ENCODE measurements around the gene MEF2D. TPM values are rescaled to one million over a fixed set of nuclear protein-coding genes. Genes with fewer than 3 reads are reported as not detected.

Gene MEF2D
- polyA plus RNA-seq, 1 donor (not counting 4 experiments of a cell fraction or from before 2014, with no cell fraction given) = 9.3 TPM

- Histone ChIP-seq H3K4me1 (ENCODE audit: control insufficient read depth, extremely low read depth, insufficient read depth, low read length) (peaks cover 3% of the 10 kb centered on the region), H4K20me1 (ENCODE audit: control insufficient read depth, extremely low read depth, insufficient read depth, low read length) (no peaks in the 10 kb centered on the region), H3K36me3 (ENCODE audit: control insufficient read depth in 2 of 2, extremely low read depth in 1 of 2, insufficient read depth in 2 of 2, low read length in 2 of 2) (no peaks in the 10 kb centered on the region), H3K9me1 (ENCODE audit: control insufficient read depth, extremely low read depth, insufficient read depth, low read length) (no peaks in the 10 kb centered on the region), H2AFZ (ENCODE audit: control insufficient read depth, low read length) (no peak overlapping the region), H3K4me3 (ENCODE audit: control insufficient read depth in 2 of 3, extremely low read depth in 1 of 3, insufficient read depth in 2 of 3, low read depth in 1 of 3, low read length in 3 of 3) (no peak overlapping the region), H3K79me2 (ENCODE audit: control insufficient read depth, insufficient read depth, low read length) (no peaks in the 10 kb centered on the region), H3K4me2 (ENCODE audit: control insufficient read depth, extremely low read depth, insufficient read depth, low read depth, low read length) (no peak overlapping the region), H3K27me3 (ENCODE audit: control insufficient read depth, extremely low read depth, insufficient read depth, low read length) (peaks cover 87% of the 10 kb centered on the region), H3K9me3 (ENCODE audit: control insufficient read depth, low read depth, low read length) (no peaks in the 10 kb centered on the region), H3K9ac (ENCODE audit: control insufficient read depth, extremely low read depth, insufficient read depth, low read length) (no peak overlapping the region), H3K27ac (ENCODE audit: control insufficient read depth, insufficient read depth, low read length) (no peak overlapping the region)
- DNase-seq (ENCODE audit: low read depth, low spot score) (no peak), FAIRE-seq (no peak)
- TF ChIP-seq EZH2 (IDR thresholded peaks at IDR 0.05; ENCODE audit: low read length) = no peak
- TF ChIP-seq CTCF (optimal IDR thresholded peaks at IDR 0.05 in 1 of 3, IDR thresholded peaks at IDR 0.05 in 1 of 3, conservative IDR thresholded peaks at IDR 0.05 in 1 of 3; ENCODE audit: extremely low read depth in 1 of 3, insufficient read depth in 2 of 3, low read length in 3 of 3) = no peak
- dilution Hi-C loops (cut with MboI; ENCODE audit: extremely low pct_ligation_motif_present, low sequenced_read_pairs) = no loop called here
Measured at GRCh38 chr1:156431366-156431765, 69.2 kb downstream of the MEF2D start.

- dilution Hi-C loops (cut with MboI; ENCODE audit: extremely low pct_ligation_motif_present, low sequenced_read_pairs) = no loop called here
- DNase-seq (ENCODE audit: low read depth, low spot score) = no peak
- TF ChIP-seq EZH2 (IDR thresholded peaks at IDR 0.05; ENCODE audit: low read length) (no peak), CTCF (optimal IDR thresholded peaks at IDR 0.05 in 1 of 3, IDR thresholded peaks at IDR 0.05 in 1 of 3, conservative IDR thresholded peaks at IDR 0.05 in 1 of 3; ENCODE audit: extremely low read depth in 1 of 3, insufficient read depth in 2 of 3, low read length in 3 of 3) (no peak)
- Histone ChIP-seq H3K9me3 (ENCODE audit: control insufficient read depth, low read depth, low read length) (no peaks in the 10 kb centered on the region), H3K4me2 (ENCODE audit: control insufficient read depth, extremely low read depth, insufficient read depth, low read depth, low read length) (no peak overlapping the region), H3K27me3 (ENCODE audit: control insufficient read depth, extremely low read depth, insufficient read depth, low read length) (peaks cover 87% of the 10 kb centered on the region), H3K4me1 (ENCODE audit: control insufficient read depth, extremely low read depth, insufficient read depth, low read length) (peaks cover 2% of the 10 kb centered on the region), H3K79me2 (ENCODE audit: control insufficient read depth, insufficient read depth, low read length) (no peaks in the 10 kb centered on the region), H3K9me1 (ENCODE audit: control insufficient read depth, extremely low read depth, insufficient read depth, low read length) (no peaks in the 10 kb centered on the region), H2AFZ (ENCODE audit: control insufficient read depth, low read length) (no peak overlapping the region), H3K36me3 (ENCODE audit: control insufficient read depth in 2 of 2, extremely low read depth in 1 of 2, insufficient read depth in 2 of 2, low read length in 2 of 2) (no peaks in the 10 kb centered on the region), H3K27ac (ENCODE audit: control insufficient read depth, insufficient read depth, low read length) (no peak overlapping the region), H3K9ac (ENCODE audit: control insufficient read depth, extremely low read depth, insufficient read depth, low read length) (no peak overlapping the region), H4K20me1 (ENCODE audit: control insufficient read depth, extremely low read depth, insufficient read depth, low read length) (no peaks in the 10 kb centered on the region), H3K4me3 (ENCODE audit: control insufficient read depth in 2 of 3, extremely low read depth in 1 of 3, insufficient read depth in 2 of 3, low read depth in 1 of 3, low read length in 3 of 3) (no peak overlapping the region)
- no peak for FAIRE-seq
Measured at GRCh38 chr1:156430866-156431265, 69.7 kb downstream of the MEF2D start.

Measured in keratinocyte (primary cell).